Measurements from ENCODE around the gene KCNK3. TPM values are rescaled to one million over a fixed set of nuclear protein-coding genes. Genes with fewer than 3 reads are reported as not detected.

Gene KCNK3
- total and polyA plus RNA-seq, 2 donors (not counting 1 experiment from before 2014, with no cell fraction given), result under 0.01 TPM; not detected in 1

- Histone ChIP-seq H3K36me3 (ENCODE audit: control insufficient read depth, insufficient read depth, low read length) (no peaks in the 10 kb centered on the region), H3K27me3 (ENCODE audit: control insufficient read depth, insufficient read depth, low read length) (peaks cover 29% of the 10 kb centered on the region)
These were observed 45.4 kb upstream of the KCNK3 start for GRCh38 chr2:26646986-26647672.

DNA sequence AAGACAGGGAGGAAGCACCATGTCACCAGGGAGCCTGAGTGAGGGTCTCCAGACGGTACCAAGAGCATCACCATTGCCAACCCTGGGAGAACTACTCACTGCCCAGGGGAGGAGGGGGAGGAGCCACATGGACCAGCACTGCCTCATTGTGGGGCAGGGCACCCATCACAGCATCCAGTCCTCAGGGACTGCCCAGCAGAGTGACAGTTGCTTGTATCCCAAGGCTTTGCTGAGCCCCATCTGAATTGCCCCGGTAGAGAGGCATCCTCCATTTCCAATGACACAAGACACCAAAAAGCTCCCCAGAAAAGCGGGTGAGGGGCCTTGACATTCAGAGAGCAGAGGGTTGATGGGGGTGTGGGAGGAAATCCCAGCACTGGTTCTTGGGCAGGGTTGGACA, 44.5 kb upstream of the KCNK3 start:
- Histone ChIP-seq H3K9ac (ENCODE audit: insufficient read depth, low read length) (no peak overlapping the region), H3K79me2 (ENCODE audit: control insufficient read depth, insufficient read depth, low read length) (no peaks in the 10 kb centered on the region), H3K9me3 (ENCODE audit: control insufficient read depth, insufficient read depth, low read depth, low read length) (no peaks in the 10 kb centered on the region), H3K4me2 (ENCODE audit: extremely low read depth, insufficient read depth, low read length) (no peak overlapping the region), H4K20me1 (ENCODE audit: control insufficient read depth, extremely low read depth, insufficient read depth, low read length) (no peaks in the 10 kb centered on the region), H3K4me1 (ENCODE audit: control insufficient read depth, extremely low read depth, insufficient read depth, low read length) (no peaks in the 10 kb centered on the region), H3K27ac (ENCODE audit: insufficient read depth, low read length) (no peak overlapping the region), H2AFZ (ENCODE audit: low read length) (no peak overlapping the region), H3K4me3 (replicated peaks in 1 of 4; ENCODE audit: control extremely low read depth in 1 of 4, insufficient read depth in 1 of 4, low read depth in 3 of 4, low read length in 4 of 4) (no peak overlapping the region), H3K36me3 (ENCODE audit: control insufficient read depth, insufficient read depth, low read length) (no peaks in the 10 kb centered on the region), H3K27me3 (ENCODE audit: control insufficient read depth, insufficient read depth, low read length) (peaks cover 28% of the 10 kb centered on the region)
- no peak for DNase-seq (ENCODE audit: low read depth in 2 of 2)
- TF ChIP-seq EZH2 (IDR thresholded peaks at IDR 0.05; ENCODE audit: low read length, missing control alignments) (no peak), CTCF (conservative IDR thresholded peaks at IDR 0.05 in 1 of 2, IDR thresholded peaks at IDR 0.05 in 1 of 2; ENCODE audit: low read depth in 1 of 2, low read length in 2 of 2) (no peak)

More at GRCh38 chr2:26646986-26647672, 45.4 kb upstream of the KCNK3 start:
- TF ChIP-seq EZH2 (IDR thresholded peaks at IDR 0.05; ENCODE audit: low read length, missing control alignments) (no peak), CTCF (conservative IDR thresholded peaks at IDR 0.05 in 1 of 2, IDR thresholded peaks at IDR 0.05 in 1 of 2; ENCODE audit: low read depth in 1 of 2, low read length in 2 of 2) (no peak)
- no peak for DNase-seq (ENCODE audit: low read depth in 2 of 2)
- H2AFZ ChIP-seq (ENCODE audit: low read length), result no peak overlapping the region
- H3K4me3 ChIP-seq (replicated peaks in 1 of 4; ENCODE audit: control extremely low read depth in 1 of 4, insufficient read depth in 1 of 4, low read depth in 3 of 4, low read length in 4 of 4), result no peak overlapping the region
- H3K27ac ChIP-seq (ENCODE audit: insufficient read depth, low read length), result no peak overlapping the region
- no peak overlapping the region for H3K4me2 ChIP-seq (ENCODE audit: extremely low read depth, insufficient read depth, low read length)
- no peak overlapping the region for H3K9ac ChIP-seq (ENCODE audit: insufficient read depth, low read length)
- H4K20me1 ChIP-seq (ENCODE audit: control insufficient read depth, extremely low read depth, insufficient read depth, low read length), result no peaks in the 10 kb centered on the region
- H3K79me2 ChIP-seq (ENCODE audit: control insufficient read depth, insufficient read depth, low read length), result no peaks in the 10 kb centered on the region
- no peaks in the 10 kb centered on the region for H3K9me3 ChIP-seq (ENCODE audit: control insufficient read depth, insufficient read depth, low read depth, low read length)
- H3K4me1 ChIP-seq (ENCODE audit: control insufficient read depth, extremely low read depth, insufficient read depth, low read length), result no peaks in the 10 kb centered on the region

- Histone ChIP-seq H3K4me1 (ENCODE audit: control insufficient read depth, extremely low read depth, insufficient read depth, low read length) (no peaks in the 10 kb centered on the region), H3K27me3 (ENCODE audit: control insufficient read depth, insufficient read depth, low read length) (peaks cover 28% of the 10 kb centered on the region)
These were observed 44.0 kb upstream of the KCNK3 start for GRCh38 chr2:26648516-26648915.

More at GRCh38 chr2:26648516-26648915, 44.0 kb upstream of the KCNK3 start:
- Histone ChIP-seq H2AFZ (ENCODE audit: low read length) (no peak overlapping the region), H3K36me3 (ENCODE audit: control insufficient read depth, insufficient read depth, low read length) (no peaks in the 10 kb centered on the region), H3K4me3 (replicated peaks in 1 of 4; ENCODE audit: control extremely low read depth in 1 of 4, insufficient read depth in 1 of 4, low read depth in 3 of 4, low read length in 4 of 4) (no peak overlapping the region), H3K9me3 (ENCODE audit: control insufficient read depth, insufficient read depth, low read depth, low read length) (no peaks in the 10 kb centered on the region), H3K79me2 (ENCODE audit: control insufficient read depth, insufficient read depth, low read length) (no peaks in the 10 kb centered on the region), H4K20me1 (ENCODE audit: control insufficient read depth, extremely low read depth, insufficient read depth, low read length) (no peaks in the 10 kb centered on the region), H3K4me2 (ENCODE audit: extremely low read depth, insufficient read depth, low read length) (no peak overlapping the region), H3K27ac (ENCODE audit: insufficient read depth, low read length) (no peak overlapping the region), H3K9ac (ENCODE audit: insufficient read depth, low read length) (no peak overlapping the region)
- DNase-seq (ENCODE audit: low read depth in 2 of 2), result no peak
- no peak for TF ChIP-seq EZH2 (IDR thresholded peaks at IDR 0.05; ENCODE audit: low read length, missing control alignments)
- TF ChIP-seq CTCF (conservative IDR thresholded peaks at IDR 0.05 in 1 of 2, IDR thresholded peaks at IDR 0.05 in 1 of 2; ENCODE audit: low read depth in 1 of 2, low read length in 2 of 2), result no peak
